Tongue (tissue), 2 donors: ENCODE data around the gene TMPRSS13. TPM values are rescaled to one million over a fixed set of nuclear protein-coding genes. Genes with fewer than 3 reads are reported as not detected.

ENCODE experiments used
- DNase-seq: peaks from one replicate; pipeline ENCODE4 v3.0.0-alpha.2; 2015
- total RNA-seq: library from RNA; depleted of rRNA; stranded (reverse); fragments of >200 nt; gene quantifications from one replicate; pipeline ENCODE4 v1.2.3, GENCODE V29; 2014

TMPRSS13 gene
- total RNA-seq, 1 donor from 2014 or later = 2.2 TPM

DNA sequence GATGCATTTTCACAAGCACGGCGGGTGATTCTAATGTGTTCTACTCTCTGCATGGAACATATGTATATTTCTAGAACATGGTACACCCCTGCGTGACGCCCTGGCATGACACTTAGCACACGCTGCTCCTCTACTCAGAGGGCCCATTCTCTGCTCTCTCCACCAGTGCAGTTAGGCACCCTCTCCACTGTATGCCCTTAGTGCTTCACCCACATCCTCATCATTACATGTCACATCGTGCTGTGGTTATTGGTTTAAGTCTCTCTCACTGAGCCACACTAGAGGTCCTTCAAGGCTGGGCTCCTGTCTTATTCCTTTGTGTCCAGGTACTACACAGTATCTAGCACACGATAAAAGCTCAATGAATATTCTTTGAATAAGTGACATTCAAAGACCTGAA lies 16.7 kb downstream of the TMPRSS13 start:
- no peak for DNase-seq

DNA sequence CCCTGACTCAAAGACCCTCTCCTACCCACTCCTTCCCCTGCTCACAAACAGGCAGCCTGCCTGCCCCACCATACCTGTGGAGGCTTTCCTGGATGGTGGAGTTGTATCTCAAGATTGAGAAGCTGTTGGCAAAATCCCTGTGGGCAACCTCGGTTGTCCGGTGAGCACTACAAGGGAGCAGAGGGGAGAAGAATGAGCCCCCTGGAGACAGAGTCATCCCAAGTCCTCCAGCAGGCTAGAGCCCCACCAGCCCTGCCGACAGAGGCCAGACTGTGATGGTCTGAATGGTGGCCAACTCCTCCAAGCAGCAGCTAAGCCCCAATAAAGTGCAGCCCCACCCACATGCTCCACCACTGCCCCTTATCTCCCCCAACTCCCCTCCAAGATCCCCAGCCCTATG lies 17.5 kb downstream of the TMPRSS13 start:
- no peak for DNase-seq

DNA sequence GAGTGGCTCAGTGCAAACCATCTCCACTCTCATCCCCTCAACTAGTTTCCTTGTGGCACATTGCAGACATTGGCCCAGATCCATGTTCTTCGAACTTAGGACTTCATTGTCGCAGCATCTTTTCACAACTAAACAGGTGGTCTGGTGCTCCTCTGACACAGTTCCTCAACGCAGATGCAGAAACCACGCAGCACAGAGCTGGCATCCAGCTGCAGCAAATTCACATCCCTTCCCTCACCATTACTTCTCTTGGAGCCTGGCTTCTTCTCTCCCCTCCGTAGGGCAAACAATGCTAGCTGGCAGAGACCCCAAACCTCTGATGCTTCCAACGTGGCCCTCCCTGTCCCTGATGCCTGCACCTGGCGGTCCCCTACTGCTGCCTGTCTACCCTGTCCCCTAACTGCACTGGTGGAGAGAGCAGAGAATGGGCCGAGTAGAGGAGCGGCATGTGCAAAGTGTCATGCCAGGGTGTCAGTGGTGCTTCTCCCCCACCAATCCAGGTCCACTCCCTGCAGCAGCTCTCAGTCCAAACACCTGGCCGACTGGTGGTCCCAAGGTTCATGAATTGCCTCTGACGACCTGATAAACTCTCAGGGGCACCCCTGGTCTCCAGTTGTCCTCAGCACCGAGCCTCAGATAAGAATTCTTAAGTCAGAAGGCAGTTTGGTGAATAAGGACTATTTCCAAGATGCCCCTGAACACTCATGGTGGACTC lies 18.1 kb downstream of the TMPRSS13 start:
- no peak for DNase-seq

DNA sequence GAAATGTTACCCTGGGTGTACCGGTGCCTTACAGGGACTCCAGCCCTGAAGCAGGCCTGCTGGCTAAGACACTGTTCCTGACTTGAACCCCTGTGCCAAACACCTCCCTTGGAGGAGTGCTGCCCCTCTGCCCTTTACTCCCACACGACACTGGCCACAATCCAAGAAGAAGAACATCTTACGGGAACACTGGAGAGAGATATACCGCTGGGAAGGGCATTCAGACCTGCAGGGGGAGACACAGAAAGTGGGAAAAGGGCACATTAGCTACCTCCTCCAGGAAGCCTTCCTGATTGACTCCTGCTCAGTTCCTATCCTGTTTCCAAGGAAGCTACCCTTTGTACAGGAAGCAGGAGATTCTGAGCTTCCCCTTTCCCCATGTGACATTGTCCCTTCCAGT lies 18.7 kb downstream of the TMPRSS13 start:
- DNase-seq = no peak

DNA sequence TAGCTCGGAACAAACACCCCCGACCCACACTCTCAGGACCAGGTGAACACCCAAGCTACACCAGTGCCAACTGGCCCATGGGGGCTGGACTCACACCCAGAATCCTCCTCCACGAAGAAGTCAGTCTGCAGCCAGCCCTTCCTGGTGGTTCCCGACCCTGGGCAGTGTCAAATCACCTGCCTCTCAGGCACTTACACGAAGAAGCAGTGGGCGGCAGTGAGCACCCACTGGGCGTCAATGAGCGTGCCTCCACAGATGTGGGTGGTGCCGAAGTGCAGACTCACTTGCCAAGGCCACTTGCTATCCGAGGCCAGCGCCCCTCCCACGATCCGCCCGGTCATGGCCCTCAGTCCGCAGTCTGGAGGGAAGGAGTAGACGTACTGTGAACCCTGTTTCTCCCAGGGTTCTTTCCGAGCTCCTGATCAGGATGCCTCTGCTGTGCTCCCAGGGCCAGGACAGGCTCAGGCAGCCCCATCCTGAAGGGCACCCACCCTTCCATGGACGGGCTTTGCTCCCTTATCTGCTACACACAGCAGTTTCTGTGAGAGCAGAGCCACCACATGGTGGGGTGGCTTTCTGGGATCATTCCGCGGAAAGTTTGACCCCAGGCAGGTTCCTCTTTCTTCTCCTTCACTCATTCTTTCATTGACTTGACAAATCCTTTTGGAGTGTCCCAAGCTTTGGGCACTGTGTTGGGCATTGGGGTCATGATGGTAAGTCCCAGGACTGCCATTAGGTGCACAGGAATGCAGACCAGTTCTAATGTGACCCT lies 19.4 kb downstream of the TMPRSS13 start:
- DNase-seq = no peak

DNA sequence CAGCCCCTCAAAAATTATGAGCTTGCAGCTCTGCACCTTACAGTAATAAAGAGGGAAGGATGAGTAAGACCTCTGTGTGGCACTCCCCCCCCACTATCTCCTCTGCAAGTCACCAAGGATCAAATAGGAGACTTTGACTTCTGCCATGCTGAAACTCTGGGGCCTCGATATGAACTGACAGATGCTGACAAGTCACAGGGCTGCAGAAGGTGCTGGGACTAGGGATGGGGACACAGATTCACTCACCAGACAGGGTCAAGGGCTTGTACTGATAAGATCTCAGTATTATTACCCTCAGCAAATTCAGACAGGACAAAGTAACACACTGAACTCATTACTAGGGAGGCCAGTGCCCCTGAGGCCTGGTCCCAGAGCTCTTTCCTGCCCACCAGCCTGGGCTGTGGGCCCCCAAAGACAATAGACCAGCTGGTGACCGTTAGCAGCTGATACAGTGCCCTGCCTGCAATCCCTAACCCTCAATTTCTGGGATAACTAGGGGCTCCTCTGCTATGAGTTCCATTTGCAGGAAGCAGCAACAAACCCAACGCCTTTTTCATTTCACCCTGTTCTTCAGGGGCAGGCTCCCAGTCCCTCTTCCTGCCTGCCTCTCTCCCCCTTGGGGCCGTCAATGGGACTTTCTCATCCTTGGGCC lies 20.1 kb downstream of the TMPRSS13 start:
- no peak for DNase-seq

DNA sequence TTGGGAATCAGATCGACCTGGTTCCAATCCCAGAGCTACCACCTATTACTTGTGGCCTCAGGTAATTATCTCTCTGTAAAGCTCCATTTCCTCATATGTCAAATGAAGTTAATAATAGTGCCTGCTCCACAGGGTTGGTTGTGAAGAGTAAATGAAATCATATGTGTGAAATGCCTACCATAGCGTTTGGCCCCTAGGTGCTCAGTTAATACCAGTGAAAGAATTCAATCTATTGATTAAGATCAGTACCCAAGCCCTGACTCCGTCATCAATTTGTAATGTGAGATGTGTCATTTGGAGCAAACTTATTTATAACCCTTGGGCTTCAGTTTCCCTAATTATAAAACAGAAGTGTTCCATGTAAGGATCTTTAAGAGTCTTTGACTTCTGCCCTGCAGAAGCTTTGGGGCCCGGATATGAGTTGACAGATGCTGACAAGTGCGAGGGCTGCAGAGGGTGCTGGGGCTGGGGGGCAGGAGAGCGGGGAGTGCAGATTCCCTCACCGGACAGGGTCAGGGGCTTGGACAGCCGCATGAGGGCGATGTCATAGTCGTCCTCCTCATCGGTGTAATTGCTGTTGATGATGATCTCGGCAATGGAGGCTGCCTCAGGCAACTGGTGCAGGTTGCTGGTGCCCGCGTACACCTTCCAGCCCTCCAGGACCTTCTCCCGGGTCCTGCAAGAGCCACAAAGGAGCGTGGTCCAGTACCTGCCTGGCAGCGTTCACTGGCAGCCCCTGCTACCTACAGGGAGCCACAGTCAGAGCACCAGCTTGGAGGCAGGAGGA lies 20.9 kb downstream of the TMPRSS13 start:
- no peak for DNase-seq

DNA sequence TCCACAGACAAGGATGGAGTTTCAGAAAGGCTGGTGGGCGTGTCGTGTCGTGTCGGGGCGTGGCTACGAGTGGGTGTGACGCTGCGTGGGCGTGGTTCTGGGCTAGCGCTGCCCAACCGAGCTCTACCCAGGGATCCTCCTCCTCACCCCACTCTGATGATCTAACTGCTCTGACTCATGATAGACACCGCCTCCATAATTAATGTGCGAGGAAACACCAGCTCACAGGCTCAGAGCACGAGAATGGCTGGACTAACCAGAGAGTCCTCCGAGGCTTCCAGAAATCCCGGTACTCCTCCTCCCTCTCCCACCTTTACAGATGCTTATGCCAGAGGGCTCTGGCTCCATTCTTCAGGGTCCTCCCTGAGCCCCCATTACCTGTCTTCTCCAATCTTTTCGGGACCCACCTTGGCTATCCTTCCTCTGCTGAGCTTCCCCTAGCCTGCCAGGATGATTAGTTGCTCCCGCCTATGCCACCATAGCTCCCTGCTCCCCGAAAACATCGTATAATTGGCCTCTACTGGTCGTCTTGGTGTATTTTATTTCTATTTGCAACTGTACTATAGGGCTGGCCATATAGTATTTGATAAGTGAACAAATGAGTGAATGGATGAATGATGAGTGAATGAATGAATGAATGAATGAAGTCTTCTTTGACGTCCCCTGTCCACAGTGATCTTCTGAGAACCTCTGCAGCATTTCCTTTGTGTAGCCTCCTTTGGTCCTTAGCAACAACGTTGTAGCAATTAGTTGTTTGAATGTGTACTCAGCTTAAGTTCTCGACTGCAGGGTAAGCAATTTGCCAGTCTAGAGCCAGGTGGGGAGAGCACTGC lies 21.7 kb downstream of the TMPRSS13 start:
- peak; percentile 88 for DNase-seq

DNA sequence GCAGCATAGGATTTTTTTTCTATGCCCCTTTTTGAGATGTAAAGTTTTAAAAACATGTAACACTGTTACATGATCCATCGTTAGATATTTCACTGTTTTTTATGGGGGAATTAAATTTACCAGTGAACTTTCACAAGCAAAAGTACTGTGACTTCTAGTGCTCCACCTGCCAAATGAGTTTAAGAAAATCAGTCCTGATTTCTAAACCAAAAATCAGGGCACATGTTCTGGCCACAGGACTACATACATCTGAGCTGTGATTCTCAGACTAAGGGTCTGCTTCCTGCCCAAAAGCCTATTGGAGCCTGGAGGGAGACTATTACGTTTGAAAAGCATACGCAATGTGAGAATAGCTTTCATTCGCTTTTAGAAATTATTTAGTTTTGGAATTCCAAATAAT lies 22.5 kb downstream of the TMPRSS13 start:
- no peak for DNase-seq

DNA sequence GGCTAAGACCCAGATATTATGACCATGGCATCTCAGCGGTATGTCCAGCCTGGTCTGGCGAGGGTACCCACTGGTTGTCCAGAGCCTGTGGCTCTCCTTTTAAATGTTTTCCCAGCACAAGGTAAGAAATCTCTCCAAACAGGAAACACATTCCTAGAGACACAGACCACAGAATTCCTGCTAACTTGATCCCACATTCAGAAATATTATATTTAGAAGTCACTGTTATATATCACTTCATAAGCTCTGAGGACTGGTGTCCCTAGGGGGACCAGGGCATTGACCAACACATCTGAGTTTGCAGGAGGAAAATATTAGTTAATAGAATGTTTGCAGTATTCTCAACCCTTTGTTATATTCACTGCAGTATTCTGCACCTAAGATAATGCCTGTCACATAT lies 23.1 kb downstream of the TMPRSS13 start:
- no peak for DNase-seq

DNA sequence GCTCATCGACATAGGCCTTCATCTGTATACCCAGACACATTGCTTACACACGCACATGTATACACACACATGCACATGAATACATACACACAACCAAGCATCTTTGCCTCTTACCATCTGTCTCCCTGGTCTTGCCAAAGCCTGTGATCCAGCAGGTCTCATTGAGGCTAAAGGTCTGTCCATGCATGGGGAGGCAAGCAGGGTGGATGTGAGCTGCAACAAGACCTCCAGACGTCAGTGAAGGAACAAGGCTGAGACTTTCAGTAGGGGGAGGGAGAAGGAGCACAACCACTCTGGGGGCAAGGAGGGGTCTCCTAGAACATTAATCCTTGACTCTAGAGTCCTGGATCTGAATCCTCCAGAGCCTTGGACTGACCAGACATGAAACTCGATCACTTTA lies 23.7 kb downstream of the TMPRSS13 start:
- no peak for DNase-seq

DNA sequence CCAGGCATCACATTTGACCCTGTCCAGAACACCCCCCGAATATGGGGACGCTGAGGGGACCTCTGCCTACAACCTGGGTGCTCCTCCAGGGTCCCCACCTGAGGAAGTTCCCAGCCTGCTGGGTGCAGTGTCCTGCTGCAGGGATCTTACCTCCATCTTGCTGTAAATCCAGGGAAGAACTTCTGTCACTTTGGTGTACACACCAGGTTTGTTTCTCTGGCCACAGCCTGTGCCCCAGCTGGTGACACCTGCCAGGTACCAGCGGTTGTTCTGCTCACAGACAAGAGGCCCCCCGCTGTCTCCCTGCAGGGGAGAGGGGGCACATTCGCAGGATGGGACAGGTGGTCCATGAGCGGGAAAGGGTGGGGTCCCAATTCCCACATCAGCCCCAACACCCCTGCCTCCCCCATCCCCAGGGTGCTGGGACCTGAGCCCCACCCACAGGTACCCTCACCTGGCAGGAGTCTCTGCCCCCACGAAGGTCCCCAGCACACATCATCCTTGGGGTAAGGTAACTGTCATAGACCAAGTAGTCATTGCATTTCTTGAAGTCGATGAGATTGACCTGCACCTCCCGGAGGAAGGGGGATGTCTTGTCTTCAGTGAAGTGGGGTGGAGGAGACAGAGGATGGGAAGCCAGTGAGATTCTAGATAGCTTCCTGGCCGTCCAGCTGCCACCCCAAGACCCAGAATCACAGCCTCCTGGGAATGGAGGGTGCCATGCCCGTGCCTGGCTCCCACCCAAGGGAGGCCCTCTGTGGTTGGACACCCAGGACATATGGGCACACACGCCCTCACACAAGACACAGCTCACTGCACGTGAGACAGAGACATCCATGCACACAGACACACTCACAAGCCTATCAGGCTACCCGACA lies 25.5 kb downstream of the TMPRSS13 start:
- no peak for DNase-seq

DNA sequence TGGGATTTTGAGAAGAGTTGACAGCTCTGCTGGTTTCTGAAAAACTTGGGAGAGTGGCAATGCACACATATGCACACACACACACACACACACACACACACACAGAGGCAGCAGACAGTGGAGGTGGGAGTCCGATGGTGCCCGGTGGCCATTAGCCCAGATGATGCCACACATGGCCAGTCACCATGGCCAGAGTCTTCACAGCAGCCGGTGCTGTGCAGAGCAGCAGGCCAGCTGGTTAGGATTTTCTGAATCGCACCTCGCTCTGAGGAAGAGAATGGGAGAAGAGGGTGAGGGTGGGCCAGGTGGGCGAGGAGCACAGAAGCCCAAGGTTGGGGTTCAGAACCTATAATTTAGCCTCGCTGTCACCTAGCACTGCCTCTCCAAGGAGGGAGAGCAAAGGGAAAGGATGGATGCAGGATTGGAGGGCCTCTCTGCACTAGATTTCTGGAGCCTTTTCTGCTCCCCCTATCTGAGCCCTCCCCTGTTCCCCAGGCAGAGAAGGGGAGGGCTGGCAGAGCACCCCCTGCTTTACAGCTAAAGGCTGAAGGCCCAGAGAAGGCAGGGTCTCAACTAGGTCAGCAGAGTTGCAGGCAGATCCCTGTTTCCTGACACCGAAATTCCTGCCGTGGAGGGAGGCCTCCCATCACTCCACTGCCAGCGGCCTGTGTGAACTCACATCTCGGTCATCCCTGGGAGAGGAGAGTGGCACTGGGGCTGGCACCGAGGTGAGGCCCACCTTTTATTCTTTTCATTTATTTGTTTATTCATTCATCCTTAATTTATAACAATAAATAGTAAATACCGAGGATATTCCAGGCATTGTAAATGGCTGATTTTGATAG lies 27.0 kb downstream of the TMPRSS13 start:
- DNase-seq = no peak

DNA sequence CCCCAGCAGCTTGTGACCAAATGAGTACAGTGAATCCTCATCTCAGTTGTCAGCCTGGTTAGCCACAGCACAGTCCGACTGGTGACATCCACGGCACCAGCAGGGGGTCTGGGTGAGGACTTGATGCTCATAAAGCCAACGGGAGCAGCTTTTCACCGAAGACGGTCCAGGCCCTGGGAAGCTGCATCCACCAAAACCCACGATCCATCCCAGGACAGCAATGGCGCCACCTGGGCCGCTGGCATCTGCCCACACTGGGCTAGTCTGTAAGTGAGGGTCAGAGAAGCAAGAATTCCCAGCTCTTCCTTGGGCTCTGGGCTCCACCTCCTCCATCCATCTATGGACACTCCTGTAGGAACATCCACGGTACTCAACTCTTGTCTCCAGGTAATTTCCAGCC lies 27.6 kb downstream of the TMPRSS13 start:
- no peak for DNase-seq

DNA sequence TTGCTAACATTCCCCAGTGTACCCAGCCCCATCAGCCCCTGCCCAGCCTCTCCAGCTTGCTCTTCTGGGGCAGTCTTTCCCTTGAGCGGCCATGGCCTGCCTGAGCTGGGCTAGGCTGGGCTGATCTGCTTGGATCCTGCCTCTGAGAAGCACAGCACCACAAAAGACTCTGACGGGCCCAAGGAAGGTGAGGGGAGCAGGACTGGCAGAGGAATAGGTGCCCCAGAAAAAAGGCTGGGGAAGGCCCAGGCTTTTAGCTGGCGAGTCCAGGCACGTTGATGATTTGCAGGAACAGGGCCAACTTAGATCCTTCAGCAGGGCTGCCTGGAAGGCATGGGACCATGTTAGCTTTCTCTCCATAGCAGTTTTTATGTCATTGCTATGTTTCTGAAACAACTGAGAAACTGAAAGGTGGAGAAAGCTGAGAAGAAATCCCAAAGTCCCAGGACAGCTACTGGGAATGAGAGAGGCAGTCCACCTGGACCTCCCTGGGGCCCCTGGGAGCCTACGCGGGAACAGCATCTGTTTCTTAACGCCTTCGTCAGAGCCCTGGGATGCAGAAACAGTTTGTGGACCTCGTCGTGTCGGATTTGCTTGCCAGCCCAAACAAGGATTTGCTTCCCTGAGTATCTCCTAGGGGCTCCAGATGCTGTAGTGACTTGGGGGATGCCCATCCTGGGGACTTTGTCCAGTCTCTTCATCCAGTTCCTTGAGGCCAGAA lies 28.3 kb downstream of the TMPRSS13 start:
- DNase-seq = no peak

DNA sequence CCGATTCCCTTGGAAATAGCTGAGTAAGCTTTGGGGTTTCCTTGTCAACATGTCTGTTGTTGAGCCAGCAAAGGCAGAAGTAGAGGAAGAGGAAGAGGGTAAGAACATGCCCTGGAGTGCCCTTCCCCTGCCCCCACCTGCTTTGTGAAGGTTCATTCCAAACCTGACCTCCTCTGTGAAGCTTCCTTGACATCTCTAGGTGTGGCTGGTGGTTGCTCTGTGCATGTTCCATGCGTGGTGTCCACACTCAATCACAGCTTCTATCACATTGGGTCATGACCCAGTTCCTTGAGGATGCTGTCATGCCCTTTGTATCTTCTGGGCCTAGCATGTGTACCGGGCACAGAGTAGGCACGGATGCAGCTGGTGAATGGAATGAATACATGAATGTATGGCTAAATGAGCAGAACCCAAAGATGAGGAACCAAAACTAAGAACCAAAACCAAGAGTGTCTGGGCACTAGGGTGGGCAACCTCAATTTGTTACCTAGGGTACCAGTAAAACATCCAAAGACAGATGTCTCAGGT lies 29.0 kb downstream of the TMPRSS13 start:
- no peak for DNase-seq

DNA sequence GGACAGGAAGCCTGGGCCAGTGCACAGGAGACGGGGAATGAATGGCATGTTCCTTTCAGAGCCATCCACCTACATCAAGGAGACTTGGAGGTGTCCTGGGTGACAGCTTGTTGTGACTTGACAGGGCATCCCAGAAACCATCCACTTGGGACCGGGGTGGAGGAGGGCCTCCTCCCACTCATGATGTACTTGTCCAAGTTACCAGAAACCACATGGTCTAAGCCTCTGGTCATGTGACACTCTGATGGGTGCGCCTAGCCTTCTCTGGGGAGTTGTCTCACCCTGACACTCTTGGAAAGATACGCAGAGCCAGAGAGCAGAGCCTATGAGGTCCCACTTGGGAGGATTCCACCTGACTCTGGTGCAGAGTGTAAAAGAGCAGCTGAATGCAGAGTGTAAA lies 31.1 kb downstream of the TMPRSS13 start:
- DNase-seq = no peak

DNA sequence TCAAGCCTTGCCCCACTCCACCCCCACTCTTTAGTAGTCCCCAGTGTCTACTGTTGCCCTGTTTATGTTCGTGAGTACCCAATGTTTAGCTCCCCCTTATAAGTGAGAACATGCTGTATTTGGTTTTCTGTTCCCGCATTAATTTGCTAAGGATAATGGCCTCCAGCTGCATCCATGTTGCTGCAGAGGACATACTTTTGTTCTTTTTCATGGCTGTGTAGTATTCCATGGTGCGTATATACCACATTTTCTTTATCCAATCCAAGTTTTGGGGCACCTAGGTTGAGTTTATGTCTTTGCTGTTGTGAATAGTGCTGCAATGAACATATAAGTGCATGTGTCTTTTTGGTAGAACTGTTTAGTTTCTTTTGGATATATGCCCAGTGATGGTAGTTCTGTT lies 36.6 kb downstream of the TMPRSS13 start:
- no peak for DNase-seq

DNA sequence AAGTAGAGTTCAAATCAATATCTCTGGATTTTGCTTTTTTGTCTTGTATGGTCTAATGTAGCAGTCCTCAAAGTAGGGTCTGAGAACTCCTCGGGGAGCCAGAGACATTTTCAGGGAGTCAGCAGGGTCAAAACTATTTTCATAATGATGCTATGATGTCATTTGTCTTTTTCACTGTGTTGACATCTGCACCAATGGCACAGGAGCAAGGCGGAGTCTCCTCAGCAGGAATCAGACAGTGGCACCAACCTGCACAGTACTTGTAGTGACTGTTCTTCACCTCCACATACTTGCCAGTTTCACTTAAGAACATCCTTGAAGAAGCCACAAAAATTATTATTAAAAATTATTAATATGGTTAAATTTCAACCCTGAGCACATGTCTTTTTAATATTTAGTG lies 37.8 kb downstream of the TMPRSS13 start:
- no peak for DNase-seq
